CD14-positive monocyte (primary cell): ENCODE data around the gene SLC6A6. TPM values are rescaled to one million over a fixed set of nuclear protein-coding genes. Genes with fewer than 3 reads are reported as not detected.

Source experiments
- DNase-seq, 3 donors: peaks; one replicate each; pipeline ENCODE4 v3.0.0-alpha.2; 2011 to 2022
- H2AFZ ChIP-seq: 2 replicates; pipeline ENCODE4 v1.6.0; 2012; ENCODE audit warnings: mild to moderate bottlenecking, low read depth, low read length, inconsistent platforms; ENCODE audit not compliant: insufficient read depth, poor library complexity, severe bottlenecking
- H3K27ac ChIP-seq, 2 donors: 1 replicate in 1 of 2; 2 replicates in 1 of 2; pipeline ENCODE4 v1.5.1; 2012 to 2013; ENCODE audit warnings: low read length in 2 of 2, control low read depth in 1 of 2, inconsistent platforms in 1 of 2, low read depth in 1 of 2, mild to moderate bottlenecking in 1 of 2
- H3K27me3 ChIP-seq, 2 donors: one replicate each; pipeline versions ENCODE4 v1.6.0 to v1.6.1; 2011 to 2013; ENCODE audit warnings: low read length in 2 of 2; ENCODE audit not compliant: control insufficient read depth in 2 of 2, insufficient read depth in 2 of 2
- H3K36me3 ChIP-seq, 2 donors: replicated peaks in 1 of 2; 1 replicate in 1 of 2; 2 replicates in 1 of 2; pipeline versions ENCODE4 v1.5.1 to v1.6.1; 2012 to 2013; ENCODE audit warnings: low read length in 2 of 2, control low read depth in 1 of 2, inconsistent platforms in 1 of 2, mild to moderate bottlenecking in 1 of 2; ENCODE audit not compliant: insufficient read depth in 2 of 2, control insufficient read depth in 1 of 2
- H3K4me1 ChIP-seq, 2 donors: 1 replicate in 1 of 2; 2 replicates in 1 of 2; pipeline versions ENCODE4 v1.5.1 to v1.6.1; 2012 to 2013; ENCODE audit warnings: low read length in 2 of 2, control low read depth in 1 of 2, inconsistent platforms in 1 of 2, mild to moderate bottlenecking in 1 of 2, moderate library complexity in 1 of 2; ENCODE audit not compliant: insufficient read depth in 2 of 2, control insufficient read depth in 1 of 2
- H3K4me2 ChIP-seq: replicated peaks from 2 replicates; pipeline ENCODE3; 2012; ENCODE audit warnings: low read length, moderate library complexity, mild to moderate bottlenecking; ENCODE audit not compliant: poor library complexity, severe bottlenecking; ENCODE audit errors: extremely low read depth
- H3K4me3 ChIP-seq, 3 experiments: fragments of 200-600 bp in 1 of 3; sonication (generic) in 1 of 3; replicated peaks in 1 of 3; 1 replicate in 2 of 3; 2 replicates in 1 of 3; pipeline ENCODE4 v1.5.1; 2011 to 2013; ENCODE audit warnings: low read length in 3 of 3, mild to moderate bottlenecking in 3 of 3, control low read depth in 2 of 3, low read depth in 2 of 3, inconsistent platforms in 1 of 3, moderate library complexity in 1 of 3
- H3K79me2 ChIP-seq: 2 replicates; pipeline ENCODE4 v1.6.0; 2012; ENCODE audit warnings: mild to moderate bottlenecking, control low read depth, inconsistent platforms, low read length, moderate library complexity; ENCODE audit not compliant: insufficient read depth
- H3K9ac ChIP-seq: 2 replicates; pipeline ENCODE4 v1.6.0; 2017; ENCODE audit warnings: low read length, mild to moderate bottlenecking; ENCODE audit not compliant: insufficient read depth, poor library complexity, severe bottlenecking
- H3K9me3 ChIP-seq, 2 donors: replicated peaks in 1 of 2; 1 replicate in 1 of 2; 2 replicates in 1 of 2; pipeline versions ENCODE4 v1.5.1 to v1.6.1; 2012 to 2013; ENCODE audit warnings: low read length in 2 of 2, control low read depth in 1 of 2; ENCODE audit not compliant: control insufficient read depth in 1 of 2, insufficient read depth in 1 of 2
- H4K20me1 ChIP-seq: 2 replicates; pipeline ENCODE4 v1.6.0; 2012; ENCODE audit warnings: mild to moderate bottlenecking, low read length, control low read depth, moderate library complexity; ENCODE audit not compliant: insufficient read depth
- H3K27ac Mint-ChIP-seq, 7 donors: one replicate each; pipeline ENCODE4 v1.8.0; 2020; ENCODE audit warnings: mild to moderate bottlenecking in 7 of 7, mixed read lengths in 7 of 7, moderate library complexity in 6 of 7, inconsistent platforms in 2 of 7
- H3K27me3 Mint-ChIP-seq, 3 donors: one replicate each; pipeline ENCODE4 v1.8.0; 2021 to 2022; ENCODE audit warnings: low read depth in 3 of 3, mild to moderate bottlenecking in 3 of 3, mixed read lengths in 3 of 3, moderate library complexity in 3 of 3, inconsistent platforms in 1 of 3
- H3K36me3 Mint-ChIP-seq, 2 donors: one replicate each; pipeline ENCODE4 v1.8.0; 2020; ENCODE audit warnings: mixed read lengths in 2 of 2, inconsistent platforms in 1 of 2, mild to moderate bottlenecking in 1 of 2
- H3K4me1 Mint-ChIP-seq: one replicate; pipeline ENCODE4 v1.8.0; 2020; ENCODE audit warnings: mild to moderate bottlenecking, mixed read lengths
- H3K4me3 Mint-ChIP-seq, 2 donors: one replicate each; pipeline ENCODE4 v1.8.0; 2020; ENCODE audit warnings: mild to moderate bottlenecking in 2 of 2, mixed read lengths in 2 of 2, moderate library complexity in 1 of 2
- H3K9me3 Mint-ChIP-seq, 7 donors: one replicate each; pipeline ENCODE4 v1.8.0; 2020 to 2022; ENCODE audit warnings: mixed read lengths in 7 of 7, mild to moderate bottlenecking in 6 of 7, moderate library complexity in 6 of 7, inconsistent platforms in 2 of 7
- WGBS: methylation state at CpG from one replicate; pipeline ENCODE4 v1.1.5; 2013; ENCODE audit warnings: missing lambda C conversion rate; ENCODE audit not compliant: insufficient coverage; 5-methylcytosine and 5-hydroxymethylcytosine counted together
- intact Hi-C, 2 donors: fragments of 100-400 bp; cut with micrococcal nuclease; formaldehyde crosslinking; loops; one replicate each; pipeline versions ENCODE4 v1.15.0 to v1.15.1; 2023
- polyA plus RNA-seq, 3 donors: library from polyadenylated mRNA; depleted of rRNA in 1 of 3; unstranded in 2 of 3; stranded (reverse) in 1 of 3; fragments of 300-500 nt in 2 of 3; fragments of >200 nt in 1 of 3; fragmentation: Illumina TruSeq in 2 of 3; gene quantifications; 1 replicate in 2 of 3; 2 replicates in 1 of 3; pipeline ENCODE4 v1.2.3, GENCODE V29; 2012 to 2021
- TF ChIP-seq, protein P1 (sequence below): fragments of 200-600 bp; IDR thresholded peaks from one replicate; pipeline ENCODE4 v1.8.0; 2022; ENCODE audit warnings: antibody characterized with exemption, mild to moderate bottlenecking

SLC6A6 gene
- polyA plus RNA-seq, 3 donors, result 18.4 to 136 (median 24.5) TPM

DNA sequence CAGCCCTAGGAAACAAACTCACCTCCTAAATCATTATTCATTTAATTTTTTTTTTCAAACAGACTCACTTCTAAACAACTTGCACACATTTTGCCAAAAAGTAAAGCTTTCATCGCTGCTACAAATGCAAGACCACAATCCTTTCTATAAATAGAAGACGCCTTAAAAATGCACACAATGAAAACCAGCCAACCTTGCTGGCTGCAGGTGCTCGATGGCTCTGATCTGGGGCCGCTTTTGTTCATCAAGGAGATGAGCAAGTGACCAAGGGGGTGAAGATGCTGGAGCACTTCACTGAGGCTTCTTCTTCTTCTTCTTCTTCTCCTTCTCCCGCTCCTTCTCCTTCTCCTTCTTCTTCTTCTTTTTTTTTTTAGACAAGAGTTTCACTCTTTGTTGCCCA, 12.7 kb upstream of the SLC6A6 start:
- no peak overlapping the region for H3K4me3 ChIP-seq
- Mint-ChIP-seq H3K27me3 (peaks cover 1 to 10% (median 9%) of the 10 kb centered on the region in 3 donors), H3K4me1 (peaks cover 61% of the 10 kb centered on the region), H3K36me3 (no peaks in the 10 kb centered on the region), H3K9me3 (no peaks in the 10 kb centered on the region), H3K27ac (peak overlapping the region in 4 of 7 donors; percentile 33 to 84 (median 48)), H3K4me3 (no peak overlapping the region)
- no peaks in the 10 kb centered on the region for H3K79me2 ChIP-seq
- no peaks in the 10 kb centered on the region for H4K20me1 ChIP-seq
- H2AFZ ChIP-seq, result no peak overlapping the region
- WGBS, result 0% methylated on average over 1 of the region's 5 CpGs
- no peaks in the 10 kb centered on the region for H3K36me3 ChIP-seq
- intact Hi-C loops, result no loop called here
- H3K4me1 ChIP-seq, result peaks cover 57 to 63% of the 10 kb centered on the region in 2 donors
- H3K27me3 ChIP-seq, result no peaks in the 10 kb centered on the region
- no peak overlapping the region for H3K27ac ChIP-seq
- H3K4me2 ChIP-seq, result no peak overlapping the region
- TF ChIP-seq, protein P1, sequence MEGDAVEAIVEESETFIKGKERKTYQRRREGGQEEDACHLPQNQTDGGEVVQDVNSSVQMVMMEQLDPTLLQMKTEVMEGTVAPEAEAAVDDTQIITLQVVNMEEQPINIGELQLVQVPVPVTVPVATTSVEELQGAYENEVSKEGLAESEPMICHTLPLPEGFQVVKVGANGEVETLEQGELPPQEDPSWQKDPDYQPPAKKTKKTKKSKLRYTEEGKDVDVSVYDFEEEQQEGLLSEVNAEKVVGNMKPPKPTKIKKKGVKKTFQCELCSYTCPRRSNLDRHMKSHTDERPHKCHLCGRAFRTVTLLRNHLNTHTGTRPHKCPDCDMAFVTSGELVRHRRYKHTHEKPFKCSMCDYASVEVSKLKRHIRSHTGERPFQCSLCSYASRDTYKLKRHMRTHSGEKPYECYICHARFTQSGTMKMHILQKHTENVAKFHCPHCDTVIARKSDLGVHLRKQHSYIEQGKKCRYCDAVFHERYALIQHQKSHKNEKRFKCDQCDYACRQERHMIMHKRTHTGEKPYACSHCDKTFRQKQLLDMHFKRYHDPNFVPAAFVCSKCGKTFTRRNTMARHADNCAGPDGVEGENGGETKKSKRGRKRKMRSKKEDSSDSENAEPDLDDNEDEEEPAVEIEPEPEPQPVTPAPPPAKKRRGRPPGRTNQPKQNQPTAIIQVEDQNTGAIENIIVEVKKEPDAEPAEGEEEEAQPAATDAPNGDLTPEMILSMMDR, result no peak
- DNase-seq, result no peak
- no peaks in the 10 kb centered on the region for H3K9me3 ChIP-seq
- H3K9ac ChIP-seq, result no peak overlapping the region

DNA sequence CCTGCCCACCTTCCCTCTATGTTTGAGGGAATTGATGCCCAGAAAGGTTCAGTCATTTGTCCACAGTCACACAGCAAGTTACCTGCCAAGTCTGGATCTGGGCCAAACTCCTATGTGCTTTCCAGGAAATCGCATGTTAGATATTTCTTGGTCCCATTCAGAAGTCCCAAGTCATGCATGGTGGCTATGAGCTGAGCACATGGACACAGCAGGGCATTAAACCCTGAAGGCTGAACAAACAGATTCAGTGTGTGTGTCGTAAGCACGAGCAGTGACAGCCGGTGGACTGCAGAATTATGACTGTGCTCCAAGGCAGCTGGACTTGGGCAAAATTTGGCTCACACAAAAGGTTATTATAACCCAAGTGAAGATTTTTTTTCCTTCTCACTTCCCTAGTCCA, 11.4 kb upstream of the SLC6A6 start:
- no peaks in the 10 kb centered on the region for H3K36me3 ChIP-seq
- H3K79me2 ChIP-seq, result no peaks in the 10 kb centered on the region
- peak overlapping the region; percentile 39 to 71 for H3K27ac ChIP-seq
- intact Hi-C loops, result no loop called here
- no peaks in the 10 kb centered on the region for H3K27me3 ChIP-seq
- peaks cover 49 to 54% of the 10 kb centered on the region in 2 donors for H3K4me1 ChIP-seq
- Mint-ChIP-seq H3K27ac (peak overlapping the region; percentile 71 to 91 (median 81)), H3K4me3 (no peak overlapping the region), H3K4me1 (peaks cover 48% of the 10 kb centered on the region), H3K36me3 (no peaks in the 10 kb centered on the region), H3K27me3 (peaks cover 1 to 8% (median 5%) of the 10 kb centered on the region in 3 donors), H3K9me3 (no peaks in the 10 kb centered on the region)
- no peak overlapping the region for H3K9ac ChIP-seq
- no peak overlapping the region for H2AFZ ChIP-seq
- no peaks in the 10 kb centered on the region for H4K20me1 ChIP-seq
- no peak overlapping the region for H3K4me2 ChIP-seq
- WGBS, result 27% methylated on average over 3 of the region's 4 CpGs
- peak; percentile 74 to 80 (median 75) for DNase-seq
- no peak overlapping the region for H3K4me3 ChIP-seq
- TF ChIP-seq, protein P1, result no peak
- H3K9me3 ChIP-seq, result no peaks in the 10 kb centered on the region
